ENCODE results near the gene KPNA6. TPM values are rescaled to one million over a fixed set of nuclear protein-coding genes. Genes with fewer than 3 reads are reported as not detected.

Gene KPNA6
- total RNA-seq, 1 donor from 2014 or later, result 79.0 TPM

- no peak overlapping the region for H3K27ac Mint-ChIP-seq (ENCODE audit: unreplicated experiment)
- peaks cover 7% of the 10 kb centered on the region for H3K36me3 Mint-ChIP-seq (ENCODE audit: unreplicated experiment)
- peaks cover 4% of the 10 kb centered on the region for H3K9me3 Mint-ChIP-seq (ENCODE audit: unreplicated experiment)
- H3K4me3 Mint-ChIP-seq (ENCODE audit: unreplicated experiment), result peak overlapping the region; percentile 97
- H3K4me1 Mint-ChIP-seq (ENCODE audit: low read depth, unreplicated experiment), result peaks cover 2% of the 10 kb centered on the region
- no peak for DNase-seq
- no peak for TF ChIP-seq CTCF (IDR thresholded peaks at IDR 0.05; ENCODE audit: partially characterized antibody, unreplicated experiment)
- H3K27me3 Mint-ChIP-seq (ENCODE audit: unreplicated experiment), result peaks cover 4% of the 10 kb centered on the region
Measured at GRCh38 chr1:32220746-32221580, 113.1 kb downstream of the KPNA6 start.

DNA sequence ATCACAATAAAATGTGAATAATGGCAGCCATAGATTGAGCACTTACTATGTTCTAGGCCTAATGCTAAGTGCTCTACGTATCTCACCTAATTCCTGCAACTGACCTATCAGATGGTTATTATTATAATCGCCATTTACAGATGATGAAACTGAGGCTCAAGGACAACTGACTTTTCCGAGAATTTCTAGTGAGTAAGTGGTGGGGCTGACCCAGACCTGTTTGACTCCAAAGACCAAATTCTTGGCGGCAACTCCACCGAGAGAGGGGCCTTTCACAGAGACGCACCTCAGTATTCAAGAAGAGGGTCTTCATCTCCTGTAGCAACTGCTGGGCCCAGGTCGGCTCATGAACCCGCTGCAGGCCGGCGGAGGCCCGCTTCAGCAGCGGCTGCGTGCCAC, 113.7 kb downstream of the KPNA6 start:
- peaks cover 2% of the 10 kb centered on the region for H3K4me1 Mint-ChIP-seq (ENCODE audit: low read depth, unreplicated experiment)
- H3K36me3 Mint-ChIP-seq (ENCODE audit: unreplicated experiment), result peaks cover 7% of the 10 kb centered on the region
- TF ChIP-seq CTCF (IDR thresholded peaks at IDR 0.05; ENCODE audit: partially characterized antibody, unreplicated experiment), result no peak
- peaks cover 2% of the 10 kb centered on the region for H3K27me3 Mint-ChIP-seq (ENCODE audit: unreplicated experiment)
- peak overlapping the region; percentile 83 for H3K27ac Mint-ChIP-seq (ENCODE audit: unreplicated experiment)
- DNase-seq, result no peak
- H3K4me3 Mint-ChIP-seq (ENCODE audit: unreplicated experiment), result peak overlapping the region; percentile 97
- H3K9me3 Mint-ChIP-seq (ENCODE audit: unreplicated experiment), result peaks cover 4% of the 10 kb centered on the region

GRCh38 chr1:32221980-32222755, 114.3 kb downstream of the KPNA6 start, which contains the start of the genes EIF3I and TMEM234:
TSS of gene EIF3I (plus strand) at chr1:32222407. CDS start at chr1:32222442, 35 bp downstream.
TSS of gene TMEM234 (minus strand) at chr1:32222353. CDS start at chr1:32222322, 31 bp downstream.
- peak; percentile 90 for DNase-seq
- Mint-ChIP-seq H3K4me3 (ENCODE audit: unreplicated experiment) (peak within 1 kb of the TSS; percentile 97), H3K9me3 (ENCODE audit: unreplicated experiment) (peaks cover 4% of the 10 kb centered on the region), H3K27ac (ENCODE audit: unreplicated experiment) (peak within 1 kb of the TSS; percentile 83), H3K36me3 (ENCODE audit: unreplicated experiment) (peaks cover 4% of the 10 kb centered on the region), H3K27me3 (ENCODE audit: unreplicated experiment) (peaks cover 2% of the 10 kb centered on the region), H3K4me1 (ENCODE audit: low read depth, unreplicated experiment) (peaks cover 2% of the 10 kb centered on the region)
- TF ChIP-seq CTCF (IDR thresholded peaks at IDR 0.05; ENCODE audit: partially characterized antibody, unreplicated experiment), result no peak

- DNase-seq, result no peak
- peaks cover 2% of the 10 kb centered on the region for H3K4me1 Mint-ChIP-seq (ENCODE audit: low read depth, unreplicated experiment)
- H3K27ac Mint-ChIP-seq (ENCODE audit: unreplicated experiment), result no peak overlapping the region
- H3K4me3 Mint-ChIP-seq (ENCODE audit: unreplicated experiment), result peak overlapping the region; percentile 97
- H3K9me3 Mint-ChIP-seq (ENCODE audit: unreplicated experiment), result peaks cover 4% of the 10 kb centered on the region
- peaks cover 2% of the 10 kb centered on the region for H3K27me3 Mint-ChIP-seq (ENCODE audit: unreplicated experiment)
- no peaks in the 10 kb centered on the region for H3K36me3 Mint-ChIP-seq (ENCODE audit: unreplicated experiment)
- no peak for TF ChIP-seq CTCF (IDR thresholded peaks at IDR 0.05; ENCODE audit: partially characterized antibody, unreplicated experiment)
Measured at GRCh38 chr1:32223683-32224082, 115.8 kb downstream of the KPNA6 start.
